ENCODE data around the gene PYGL.
"Not testable (repeated sequence)": the region's sequence is repeated elsewhere in the genome, so short reads cannot be mapped to it uniquely, and the experiment has no call there.

PYGL gene

GRCh38 chr14:50910495-50911420, 33.5 kb downstream of the PYGL start:
- no peak overlapping the region for H3K4me3 ChIP-seq (ENCODE audit: low read length)
- no peak for DNase-seq (ENCODE audit: low read depth)
- no peak for TF ChIP-seq CTCF (conservative IDR thresholded peaks at IDR 0.05; ENCODE audit: low read length)

- H3K4me3 ChIP-seq (ENCODE audit: low read length) = no peak overlapping the region
- DNase-seq (ENCODE audit: low read depth) = no peak
- TF ChIP-seq CTCF (conservative IDR thresholded peaks at IDR 0.05; ENCODE audit: low read length) = no peak
Measured at GRCh38 chr14:50906326-50907065, 37.8 kb downstream of the PYGL start.

- DNase-seq (ENCODE audit: low read depth) = no peak
- TF ChIP-seq CTCF (conservative IDR thresholded peaks at IDR 0.05; ENCODE audit: low read length) = no peak
- no peak overlapping the region for H3K4me3 ChIP-seq (ENCODE audit: low read length)
Measured at GRCh38 chr14:50904719-50905118, 39.6 kb downstream of the PYGL start.

- TF ChIP-seq CTCF (conservative IDR thresholded peaks at IDR 0.05; ENCODE audit: low read length) = no peak
- no peak for DNase-seq (ENCODE audit: low read depth)
- no peak overlapping the region for H3K4me3 ChIP-seq (ENCODE audit: low read length)
Measured at GRCh38 chr14:50901361-50901760, 42.9 kb downstream of the PYGL start.

- TF ChIP-seq CTCF (conservative IDR thresholded peaks at IDR 0.05; ENCODE audit: low read length) = no peak
- DNase-seq (ENCODE audit: low read depth) = no peak
- no peak overlapping the region for H3K4me3 ChIP-seq (ENCODE audit: low read length)
Measured at GRCh38 chr14:50897658-50898175, 46.6 kb downstream of the PYGL start.

GRCh38 chr14:50897005-50897404, 47.3 kb downstream of the PYGL start:
- not testable (repeated sequence) for H3K4me3 ChIP-seq (ENCODE audit: low read length); DNase-seq (ENCODE audit: low read depth)

GRCh38 chr14:50896421-50896820, 47.9 kb downstream of the PYGL start:
- not testable (repeated sequence) for H3K4me3 ChIP-seq (ENCODE audit: low read length); DNase-seq (ENCODE audit: low read depth)

- no peak overlapping the region for H3K4me3 ChIP-seq (ENCODE audit: low read length)
- no peak for TF ChIP-seq CTCF (conservative IDR thresholded peaks at IDR 0.05; ENCODE audit: low read length)
- no peak for DNase-seq (ENCODE audit: low read depth)
Measured at GRCh38 chr14:50892255-50892654, 52.0 kb downstream of the PYGL start.

All from AG10803 (cell line).